SK-N-SH (cell line): Measurements from ENCODE around the gene ATAD1. TPM values are rescaled to one million over a fixed set of nuclear protein-coding genes. Genes with fewer than 3 reads are reported as not detected.
A peak's percentile ranks its signal among the peaks of the same experiment; 100 is the strongest.

Source experiments
- CTCF ChIA-PET: fragments of 300-600, 350-600 bp; formaldehyde crosslinking; extraction: SDS; loops from one replicate; lab custom pipeline; 2021; lab: Yijun Ruan, JAX
- POLR2A ChIA-PET: fragments of 350-600 bp; sonication (Branson Sonifier 250); formaldehyde crosslinking; extraction: SDS; loops from one replicate; lab custom pipeline; 2020; ENCODE audit warnings: antibody characterized with exemption, inconsistent platforms; lab: Yijun Ruan, JAX
- DNase-seq: peaks from one replicate; pipeline ENCODE4 v3.0.0; 2012
- H2AFZ ChIP-seq: fragments of 200-600 bp; sonication (generic); 2 replicates; pipeline ENCODE4 v1.8.1; 2016; ENCODE audit warnings: antibody characterized with exemption, mild to moderate bottlenecking, low read depth
- H3F3A ChIP-seq: fragments of 200-600 bp; sonication (generic); replicated peaks from 2 replicates; pipeline ENCODE3; 2016; ENCODE audit warnings: antibody characterized with exemption, mild to moderate bottlenecking; ENCODE audit not compliant: insufficient read depth
- H3K27ac ChIP-seq, 2 experiments: fragments of 200-500 bp in 1 of 2; fragments of 200-600 bp in 1 of 2; sonication (Bioruptor generic) in 1 of 2; sonication (generic), shearing (Covaris generic) in 1 of 2; 2 replicates each; pipeline versions ENCODE4 v1.5.1 to v1.6.1; 2014 to 2016; ENCODE audit warnings: low read depth in 2 of 2, inconsistent platforms in 1 of 2, low read length in 1 of 2, mild to moderate bottlenecking in 1 of 2, mixed read lengths in 1 of 2
- H3K27me3 ChIP-seq: fragments of 200-600 bp; sonication (generic), shearing (Covaris generic); 2 replicates; pipeline ENCODE4 v1.6.1; 2016; ENCODE audit warnings: mixed run types; ENCODE audit not compliant: insufficient read depth
- H3K36me3 ChIP-seq, 2 experiments: fragments of 200-500 bp in 1 of 2; fragments of 200-600 bp in 1 of 2; sonication (Bioruptor generic) in 1 of 2; sonication (generic) in 1 of 2; replicated peaks in 1 of 2; 2 replicates each; pipeline versions ENCODE3 to v1.5.1; 2014 to 2016; ENCODE audit warnings: low read length in 1 of 2, mild to moderate bottlenecking in 1 of 2; ENCODE audit not compliant: insufficient read depth in 2 of 2, control insufficient read depth in 1 of 2
- H3K4me1 ChIP-seq, 2 experiments: fragments of 200-500 bp in 1 of 2; fragments of 200-600 bp in 1 of 2; sonication (Bioruptor generic) in 1 of 2; sonication (generic), shearing (Covaris generic) in 1 of 2; 2 replicates each; pipeline versions ENCODE4 v1.5.1 to v1.6.1; 2014 to 2016; ENCODE audit warnings: low read depth in 1 of 2, low read length in 1 of 2, mixed run types in 1 of 2; ENCODE audit not compliant: insufficient read depth in 2 of 2, control insufficient read depth in 1 of 2
- H3K4me2 ChIP-seq: fragments of 200-600 bp; sonication (generic), shearing (Covaris generic); 2 replicates; pipeline ENCODE4 v1.6.1; 2017; ENCODE audit warnings: mixed run types
- H3K4me3 ChIP-seq, 2 experiments: fragments of 200-500 bp in 1 of 2; fragments of 200-600 bp in 1 of 2; sonication (Bioruptor generic) in 1 of 2; sonication (generic), shearing (Covaris generic) in 1 of 2; 2 replicates each; pipeline versions ENCODE4 v1.5.1 to v1.8.1; 2014 to 2016; ENCODE audit warnings: low read depth in 2 of 2, inconsistent platforms in 1 of 2, low read length in 1 of 2, mild to moderate bottlenecking in 1 of 2, mixed read lengths in 1 of 2, moderate library complexity in 1 of 2
- H3K79me2 ChIP-seq: fragments of 200-600 bp; sonication (generic); 2 replicates; pipeline ENCODE4 v1.8.1; 2017; ENCODE audit warnings: mild to moderate bottlenecking; ENCODE audit not compliant: insufficient read depth
- H3K9ac ChIP-seq: fragments of 200-600 bp; sonication (generic); 2 replicates; pipeline ENCODE4 v1.6.1; 2017; ENCODE audit warnings: mixed run types
- H3K9me2 ChIP-seq: fragments of 200-600 bp; sonication (generic); 2 replicates; pipeline ENCODE4 v1.6.1; 2017; ENCODE audit warnings: mixed run types
- H3K9me3 ChIP-seq: fragments of 200-600 bp; sonication (generic); 2 replicates; pipeline ENCODE4 v1.6.1; 2017; ENCODE audit warnings: mixed run types, mild to moderate bottlenecking, moderate library complexity
- H4K20me1 ChIP-seq: fragments of 200-600 bp; sonication (generic); 2 replicates; pipeline ENCODE4 v1.6.1; 2017; ENCODE audit warnings: mild to moderate bottlenecking, mixed run types; ENCODE audit not compliant: insufficient read depth
- ELF1 ChIP-seq: IDR thresholded peaks from 2 replicates; pipeline ENCODE4 v1.4.0; 2012
- EP300 ChIP-seq, 2 experiments: IDR thresholded peaks; 2 replicates each; pipeline versions ENCODE4 v1.4.0 to v1.6.1; 2012; ENCODE audit warnings: borderline replicate concordance in 1 of 2, low read depth in 1 of 2, low read length in 1 of 2
- EZH2phosphoT487 ChIP-seq: fragments of 200-600 bp; sonication (generic); IDR thresholded peaks from 2 replicates; pipeline ENCODE4 v1.6.1; 2017; ENCODE audit warnings: low read depth, mixed run types, mild to moderate bottlenecking, antibody characterized with exemption, moderate library complexity, borderline replicate concordance
- FOXJ3 ChIP-seq: sonication (generic); formaldehyde crosslinking; IDR thresholded peaks from 2 replicates; pipeline ENCODE4 v1.5.1; 2020; ENCODE audit warnings: mild to moderate bottlenecking, missing genetic modification reagents
- FOXM1 ChIP-seq: IDR thresholded peaks from 2 replicates; pipeline ENCODE4 v1.4.0; 2012; ENCODE audit warnings: low read depth, mild to moderate bottlenecking
- IRF3 ChIP-seq: fragments of 150-350 bp; IDR thresholded peaks from 2 replicates; pipeline ENCODE4 v1.6.1; 2016; ENCODE audit warnings: mild to moderate bottlenecking, low read depth, low read length
- MAX ChIP-seq: IDR thresholded peaks from 2 replicates; pipeline ENCODE4 v1.4.0; 2012; ENCODE audit warnings: low read depth
- NFIC ChIP-seq: IDR thresholded peaks from 2 replicates; pipeline ENCODE4 v1.4.0; 2012; ENCODE audit warnings: borderline replicate concordance
- NRF1 ChIP-seq: IDR thresholded peaks from 2 replicates; pipeline ENCODE4 v1.6.1; 2012; ENCODE audit warnings: low read depth, mild to moderate bottlenecking, low read length
- PBX3 ChIP-seq: IDR thresholded peaks from 2 replicates; pipeline ENCODE4; 2012
- POLR2AphosphoS5 ChIP-seq: IDR thresholded peaks from 2 replicates; pipeline ENCODE4 v1.6.1; 2012; ENCODE audit warnings: low read depth, low read length
- RCOR1 ChIP-seq: fragments of 150-350 bp; IDR thresholded peaks from 2 replicates; pipeline ENCODE4 v1.6.1; 2017; ENCODE audit warnings: antibody characterized with exemption, low read length
- REST ChIP-seq: IDR thresholded peaks from 2 replicates; pipeline ENCODE4 v1.6.1; 2012; ENCODE audit warnings: mild to moderate bottlenecking, low read depth, low read length, moderate library complexity
- RFX5 ChIP-seq: IDR thresholded peaks from 2 replicates; pipeline ENCODE4 v1.6.1; 2012; ENCODE audit warnings: mild to moderate bottlenecking, improper control_type of control experiment, low read length
- SIN3A ChIP-seq: IDR thresholded peaks from 2 replicates; pipeline ENCODE4 v1.6.1; 2012; ENCODE audit warnings: low read depth, mild to moderate bottlenecking, low read length, moderate library complexity, borderline replicate concordance
- SMC3 ChIP-seq: IDR thresholded peaks from 2 replicates; pipeline ENCODE4 v1.6.1; 2012; ENCODE audit warnings: low read depth, low read length, improper control_type of control experiment
- TCF12 ChIP-seq: IDR thresholded peaks from 2 replicates; pipeline ENCODE4 v1.4.0; 2012
- USF1 ChIP-seq: IDR thresholded peaks from 2 replicates; pipeline ENCODE4 v1.4.0; 2012; ENCODE audit warnings: low read depth, borderline replicate concordance
- USF2 ChIP-seq: fragments of 150-350 bp; IDR thresholded peaks from 2 replicates; pipeline ENCODE4 v1.6.1; 2017; ENCODE audit warnings: antibody characterized with exemption, low read length, low read depth, borderline replicate concordance
- YY1 ChIP-seq: IDR thresholded peaks from 2 replicates; pipeline ENCODE4 v1.4.0; 2012; ENCODE audit warnings: low read depth, mild to moderate bottlenecking
- WGBS: methylation state at CpG from one replicate; pipeline ENCODE4 v1.1.6; 2017; ENCODE audit warnings: low lambda C conversion rate; 5-methylcytosine and 5-hydroxymethylcytosine counted together
- polyA plus RNA-seq, 3 experiments: library from polyadenylated mRNA; depleted of rRNA; stranded (reverse); fragments of >200 nt; gene quantifications; 2 replicates each; pipeline ENCODE4 v1.2.3, GENCODE V29; 2012

The ATAD1 gene
- polyA plus RNA-seq, 1 of the 3 experiments (the other 2 are of a cell fraction) = 13.5 TPM

- no peak for TF ChIP-seq USF1
- no peak for TF ChIP-seq TCF12
- TF ChIP-seq EP300 (IDR thresholded peaks at IDR 0.05; ENCODE audit: borderline replicate concordance in 1 of 2, low read depth in 1 of 2, low read length in 1 of 2) = 0 out of 4 replicates have a peak, but pooled peaks of 1 of the 2 experiments have one; percentile 8
- TF ChIP-seq SIN3A = no peak
- no peak for TF ChIP-seq ELF1
- TF ChIP-seq, all 33 proteins: peak for 4
Observed at GRCh38 chr10:87734987-87735827, 82.8 kb downstream of the ATAD1 start (continued).

- Histone ChIP-seq H4K20me1 (no peaks in the 10 kb centered on the region), H3F3A (no peaks in the 10 kb centered on the region), H3K9ac (no peak overlapping the region), H3K79me2 (no peaks in the 10 kb centered on the region), H3K4me1 (peaks cover 4% of the 10 kb centered on the region in 2 experiments; a peak in 1 of 4 replicates), H3K27me3 (no peaks in the 10 kb centered on the region), H3K9me2 (no peaks in the 10 kb centered on the region), H2AFZ (no peak overlapping the region), H3K4me3 (no peak overlapping the region), H3K36me3 (peaks cover 0 to 16% of the 10 kb centered on the region in 2 experiments), H3K9me3 (no peaks in the 10 kb centered on the region), H3K27ac (no peak overlapping the region), H3K4me2 (no peak overlapping the region)
- ChIA-PET POLR2A (no interaction called here), CTCF (interaction anchor here (1.1 to 5.1 kb wide), 12 partner anchors 10 to 518 kb away, joined by 3 to 49 read pairs (median 4); partner anchors contain the start of gene PAPSS2)
- 87% methylated on average over 5 of the region's 5 CpGs for WGBS
- DNase-seq = no peak
- TF ChIP-seq EZH2phosphoT487 = no peak
- no peak for TF ChIP-seq NFIC
- TF ChIP-seq FOXJ3 = no peak
- TF ChIP-seq PBX3 = no peak
- TF ChIP-seq USF2 = no peak
- no peak for TF ChIP-seq MAX
- no peak for TF ChIP-seq NRF1
- TF ChIP-seq REST = no peak
- no peak for TF ChIP-seq POLR2AphosphoS5
- TF ChIP-seq RFX5 = no peak
- no peak for TF ChIP-seq RCOR1
- no peak for TF ChIP-seq YY1
- TF ChIP-seq TCF12 = no peak
- no peak for TF ChIP-seq ELF1
- TF ChIP-seq SMC3 = no peak
- no peak for TF ChIP-seq IRF3
- no peak for TF ChIP-seq EP300 (IDR thresholded peaks at IDR 0.05; ENCODE audit: borderline replicate concordance in 1 of 2, low read depth in 1 of 2, low read length in 1 of 2)
- TF ChIP-seq FOXM1 = no peak
Observed at GRCh38 chr10:87733081-87733480, 84.9 kb downstream of the ATAD1 start.
